HepG2 (cell line): ENCODE data around the gene CHEK2. TPM values are rescaled to one million over a fixed set of nuclear protein-coding genes. Genes with fewer than 3 reads are reported as not detected.

Experiments
- ATAC-seq: fragments of 200-7000 bp; cut with Tn5 transposase; 3 replicates; pipeline ENCODE4 v1.9.1; 2020; ENCODE audit warnings: mild to moderate bottlenecking, moderate library complexity
- BruUV-seq: library from RNA; stranded (reverse); fragments of 400-500 nt; replicated peaks from 2 replicates; lab custom pipeline; 2021; lab: Mats Ljungman, UMichigan
- CTCF ChIA-PET: fragments of 300-600 bp; formaldehyde crosslinking; extraction: SDS; loops from one replicate; lab custom pipeline; 2021; ENCODE audit warnings: low total read pairs, inconsistent platforms, low intra/inter-chr PET ratio; lab: Yijun Ruan, JAX
- POLR2A ChIA-PET: fragments of 350-600 bp; sonication (Branson Sonifier 250); formaldehyde crosslinking; loops from one replicate; lab custom pipeline; 2020; ENCODE audit warnings: antibody characterized with exemption, inconsistent platforms; lab: Yijun Ruan, JAX
- DNase-seq: peaks from one replicate; pipeline ENCODE4 v3.0.0-alpha.2; 2015; ENCODE audit warnings: low spot score
- FAIRE-seq: peaks from 3 replicates; lab custom pipeline; 2011; peaks lifted over from hg19 to GRCh38; lab: Jason Lieb, UNC
- H2AFZ ChIP-seq: one replicate; pipeline ENCODE4 v1.6.1; 2011; ENCODE audit warnings: low read length, inconsistent platforms
- H3K27ac ChIP-seq: fragments of 300-600 bp; 3 replicates; pipeline ENCODE4 v1.8.0; 2011; ENCODE audit warnings: mixed run types, mild to moderate bottlenecking, mixed read lengths, low read length, inconsistent platforms; ENCODE audit not compliant: insufficient read depth; ENCODE audit errors: extremely low read length
- H3K27me3 ChIP-seq, 2 experiments: fragments of 200-600 bp in 1 of 2; 2 replicates in 1 of 2; 3 replicates in 1 of 2; pipeline versions ENCODE4 v1.6.0 to v1.8.0; 2011; ENCODE audit warnings: low read length in 2 of 2, mild to moderate bottlenecking in 2 of 2, moderate library complexity in 2 of 2, inconsistent platforms in 1 of 2; ENCODE audit not compliant: insufficient read depth in 2 of 2, control insufficient read depth in 1 of 2
- H3K36me3 ChIP-seq, 2 experiments: fragments of 200-600 bp in 1 of 2; replicated peaks in 1 of 2; 2 replicates in 1 of 2; 3 replicates in 1 of 2; pipeline versions ENCODE4 v1.5.1 to v1.8.0; 2011; ENCODE audit warnings: low read length in 2 of 2, inconsistent platforms in 1 of 2; ENCODE audit not compliant: insufficient read depth in 2 of 2, control insufficient read depth in 1 of 2
- H3K4me1 ChIP-seq: 2 replicates; pipeline ENCODE4 v1.5.1; 2012; ENCODE audit warnings: low read length, inconsistent platforms; ENCODE audit not compliant: insufficient read depth
- H3K4me2 ChIP-seq: 2 replicates; pipeline ENCODE4 v1.6.0; 2011; ENCODE audit warnings: low read depth, low read length, inconsistent platforms
- H3K4me3 ChIP-seq, 3 experiments: fragments of 200-600 bp in 1 of 3; sonication (generic), shearing (Covaris generic) in 1 of 3; replicated peaks in 1 of 3; 2 replicates each; pipeline ENCODE4 v1.5.1; 2011 to 2016; ENCODE audit warnings: low read length in 3 of 3, inconsistent platforms in 2 of 3, low read depth in 2 of 3, mild to moderate bottlenecking in 2 of 3, control low read depth in 1 of 3, mixed read lengths in 1 of 3; ENCODE audit not compliant: insufficient read depth in 1 of 3
- H3K79me2 ChIP-seq: one replicate; pipeline ENCODE4 v1.6.1; 2011; ENCODE audit warnings: low read length, inconsistent platforms; ENCODE audit not compliant: insufficient read depth
- H3K9ac ChIP-seq: 2 replicates; pipeline ENCODE4 v1.6.0; 2011; ENCODE audit warnings: mild to moderate bottlenecking, low read depth, low read length, inconsistent platforms; ENCODE audit not compliant: insufficient read depth
- H3K9me3 ChIP-seq: 2 replicates; pipeline ENCODE4 v1.5.1; 2012; ENCODE audit warnings: mild to moderate bottlenecking, low read length
- H4K20me1 ChIP-seq: 2 replicates; pipeline ENCODE4 v1.6.0; 2011; ENCODE audit warnings: inconsistent platforms, mild to moderate bottlenecking, low read length, moderate library complexity; ENCODE audit not compliant: insufficient read depth
- AHR ChIP-seq: IDR thresholded peaks from 2 replicates; pipeline ENCODE4 v1.6.1; 2018; ENCODE audit warnings: missing genetic modification reagents, missing compliant biosample characterization
- ARNTL ChIP-seq: sonication (generic); formaldehyde crosslinking; IDR thresholded peaks from 2 replicates; pipeline ENCODE4 v1.4.0; 2020; ENCODE audit warnings: mild to moderate bottlenecking, missing genetic modification reagents
- EP300 ChIP-seq, 3 experiments: sonication (generic) in 1 of 3; formaldehyde crosslinking in 1 of 3; IDR thresholded peaks; 2 replicates each; pipeline versions ENCODE4 v1.5.1 to v1.6.1; 2011 to 2020; ENCODE audit warnings: low read depth in 2 of 3, low read length in 2 of 3, borderline replicate concordance in 1 of 3, improper control_type of control experiment in 1 of 3, mild to moderate bottlenecking in 1 of 3, missing genetic modification reagents in 1 of 3, moderate library complexity in 1 of 3
- FOXC1 ChIP-seq: sonication (generic); formaldehyde crosslinking; IDR thresholded peaks from 2 replicates; pipeline ENCODE4 v1.8.0; 2022; ENCODE audit warnings: mild to moderate bottlenecking, missing genetic modification reagents, borderline replicate concordance
- GABPA ChIP-seq, 2 experiments: IDR thresholded peaks; 2 replicates each; pipeline ENCODE4 v1.6.1; 2011 to 2016; ENCODE audit warnings: low read depth in 2 of 2, low read length in 1 of 2, missing biosample characterization in 1 of 2, missing genetic modification characterization in 1 of 2
- HDAC1 ChIP-seq: sonication (generic); formaldehyde crosslinking; IDR thresholded peaks from 2 replicates; pipeline ENCODE4 v1.5.1; 2020; ENCODE audit warnings: mild to moderate bottlenecking, missing genetic modification reagents
- HMGA1 ChIP-seq: sonication (generic); formaldehyde crosslinking; conservative IDR thresholded peaks from 2 replicates; pipeline ENCODE4 v1.4.0; 2020; ENCODE audit warnings: missing genetic modification reagents
- IKZF5 ChIP-seq: IDR thresholded peaks from 2 replicates; pipeline ENCODE4 v1.6.1; 2018; ENCODE audit warnings: missing genetic modification reagents, mild to moderate bottlenecking, missing compliant biosample characterization
- JARID2 ChIP-seq: sonication (generic); formaldehyde crosslinking; IDR thresholded peaks from 2 replicates; pipeline ENCODE4 v1.8.1; 2023; ENCODE audit warnings: missing genetic modification reagents, inconsistent platforms; ENCODE audit not compliant: insufficient replicate concordance
- KAT8 ChIP-seq: IDR thresholded peaks from 2 replicates; pipeline ENCODE4 v1.6.1; 2016; ENCODE audit warnings: missing genetic modification reagents, missing compliant biosample characterization
- KDM5A ChIP-seq: fragments of 200-600 bp; sonication (generic); IDR thresholded peaks from 2 replicates; pipeline ENCODE4 v1.7.0; 2018; ENCODE audit warnings: antibody characterized with exemption, mild to moderate bottlenecking, low read length, borderline replicate concordance
- MED13 ChIP-seq: sonication (generic); formaldehyde crosslinking; IDR thresholded peaks from 2 replicates; pipeline ENCODE4 v1.5.0; 2020; ENCODE audit warnings: missing genetic modification reagents
- PHF21A ChIP-seq: sonication (generic); formaldehyde crosslinking; IDR thresholded peaks from 2 replicates; pipeline ENCODE4 v1.5.0; 2020; ENCODE audit warnings: mild to moderate bottlenecking, missing genetic modification reagents
- PITX1 ChIP-seq: sonication (generic); formaldehyde crosslinking; IDR thresholded peaks from 2 replicates; pipeline ENCODE4 v1.5.1; 2020; ENCODE audit warnings: mild to moderate bottlenecking, missing genetic modification reagents
- POGK ChIP-seq: sonication (generic); formaldehyde crosslinking; conservative IDR thresholded peaks from 2 replicates; pipeline ENCODE4 v1.8.0; 2022; ENCODE audit warnings: mild to moderate bottlenecking, moderate library complexity, missing genetic modification reagents
- ZNF678 ChIP-seq: sonication (generic); formaldehyde crosslinking; IDR thresholded peaks from 2 replicates; pipeline ENCODE4 v1.4.0; 2020; ENCODE audit warnings: mild to moderate bottlenecking, missing genetic modification reagents
- ZNF841 ChIP-seq: sonication (generic); formaldehyde crosslinking; IDR thresholded peaks from 2 replicates; pipeline ENCODE4 v1.8.1; 2023; ENCODE audit warnings: missing genetic modification reagents, borderline replicate concordance
- WGBS: methylation state at CpG from one replicate; pipeline ENCODE4 v1.1.6; 2017; ENCODE audit warnings: low lambda C conversion rate; 5-methylcytosine and 5-hydroxymethylcytosine counted together
- in situ Hi-C: cut with HindIII; loops from 2 replicates; pipeline ENCODE4 v1.10.0; 2017; ENCODE audit warnings: low pct_unique_long_range_greater_than_20kb; ENCODE audit not compliant: extremely low pct_ligation_motif_present
- intact Hi-C: fragments of 100-400 bp; cut with micrococcal nuclease; formaldehyde crosslinking; loops from one replicate; pipeline ENCODE4 v1.10.0; 2022; ENCODE audit not compliant: unreplicated experiment
- polyA plus RNA-seq, 8 experiments: library from polyadenylated mRNA; depleted of rRNA in 3 of 8; stranded (reverse) in 7 of 8; unstranded in 1 of 8; fragments of >200 nt; fragmentation: Illumina TruSeq in 4 of 8; extraction: Trizol in 4 of 8; gene quantifications; 2 replicates each; pipeline versions ENCODE4 v1.2.1 to v1.2.3, GENCODE V29; 2011 to 2016; ENCODE audit warnings: low read depth in 4 of 8, missing spikeins in 1 of 8, mixed read lengths in 1 of 8; ENCODE audit not compliant: insufficient read depth in 1 of 8
- total RNA-seq, 5 experiments: library from RNA; depleted of rRNA; stranded (reverse); fragments of >200 nt; fragmentation: Illumina TruSeq; extraction: Trizol; gene quantifications; 2 replicates each; pipeline ENCODE4 v1.2.3, GENCODE V29; 2016; ENCODE audit warnings: low read depth in 1 of 5
- TF ChIP-seq, protein P1 (sequence below): sonication (generic); formaldehyde crosslinking; IDR thresholded peaks from 2 replicates; pipeline ENCODE4 v1.5.1; 2020; ENCODE audit warnings: missing genetic modification reagents, mild to moderate bottlenecking, borderline replicate concordance

CHEK2 gene
- total and polyA plus RNA-seq, 2 of the 13 experiments (the other 11 are each of a cell fraction or from before 2014, with no cell fraction given), result 27.0 to 40.5 TPM

- Histone ChIP-seq H3K9ac (peak within 1 kb of the TSS; percentile 96), H2AFZ (peak within 1 kb of the TSS; percentile 70), H3K79me2 (peaks cover 43% of the 10 kb centered on the region), H4K20me1 (no peaks in the 10 kb centered on the region), H3K4me1 (peaks cover 82% of the 10 kb centered on the region), H3K9me3 (no peaks in the 10 kb centered on the region), H3K27ac (peak within 1 kb of the TSS; percentile 91), H3K4me2 (peak within 1 kb of the TSS; percentile 82), H3K4me3 (peak within 1 kb of the TSS; percentile 71 to 87 (median 82)), H3K27me3 (no peaks in the 10 kb centered on the region; a peak in 1 of 5 replicates), H3K36me3 (peaks cover 0 to 16% of the 10 kb centered on the region in 2 experiments; a peak in 2 of 5 replicates)
- ATAC-seq, result peak; percentile 92
- intact Hi-C loops, result loop anchor here (1.0 kb wide), 1 partner anchor 26 kb away; no protein-coding TSS in a partner anchor
- peak; percentile 39 for FAIRE-seq
- ChIA-PET POLR2A (interaction anchor here (0.6 to 4.5 kb wide), 16 partner anchors 8 to 93 kb away, joined by 3 to 59 read pairs (median 4); partner anchors contain the start of genes CHEK2, HSCB, TTC28 and XBP1), CTCF (no interaction called here)
- in situ Hi-C loops, result no loop called here
- peak; percentile 90 for DNase-seq
- BruUV-seq, result no TSS peak
- WGBS, result 0% methylated on average over 4 of the region's 92 CpGs
- TF ChIP-seq HMGA1 (CRISPR knock-in tag) (no peak), ZNF678 (CRISPR knock-in tag) (peak; percentile 96), EP300 (IDR thresholded peaks at IDR 0.05; ENCODE audit: low read depth in 2 of 2, low read length in 2 of 2) (peak in 1 of 2 experiments; percentile 72; a peak in 1 of 4 replicates), EP300 (CRISPR knock-in tag; IDR thresholded peaks at IDR 0.05; ENCODE audit: borderline replicate concordance) (peak; percentile 23; the same call in 1 of the 2 replicates), KDM5A (peak; percentile 60; the same call in 1 of the 2 replicates), ZNF841 (CRISPR knock-in tag) (no peak; the same call in 1 of the 2 replicates), KAT8 (peak; percentile 88; the same call in 1 of the 2 replicates), POGK (CRISPR knock-in tag) (peak; percentile 71), AHR (CRISPR knock-in tag) (peak; percentile 79; the same call in 1 of the 2 replicates), MED13 (CRISPR knock-in tag) (peak; percentile 42; the same call in 1 of the 2 replicates), HDAC1 (CRISPR knock-in tag) (peak; percentile 75; the same call in 1 of the 2 replicates), PITX1 (CRISPR knock-in tag) (peak; percentile 66; the same call in 1 of the 2 replicates), JARID2 (CRISPR knock-in tag) (peak; percentile 53), FOXC1 (CRISPR knock-in tag) (peak; percentile 92), ARNTL (peak; percentile 55; the same call in 1 of the 2 replicates), PHF21A (peak; percentile 26), IKZF5 (0 out of 2 replicates have a peak, but pooled peaks have one; percentile 69), GABPA (IDR thresholded peaks at IDR 0.05; ENCODE audit: low read depth, low read length) (peak; percentile 31; the same call in 1 of the 2 replicates), GABPA (CRISPR knock-in tag; IDR thresholded peaks at IDR 0.05; ENCODE audit: low read depth) (peak; percentile 80; the same call in 1 of the 2 replicates)
- TF ChIP-seq, protein P1, sequence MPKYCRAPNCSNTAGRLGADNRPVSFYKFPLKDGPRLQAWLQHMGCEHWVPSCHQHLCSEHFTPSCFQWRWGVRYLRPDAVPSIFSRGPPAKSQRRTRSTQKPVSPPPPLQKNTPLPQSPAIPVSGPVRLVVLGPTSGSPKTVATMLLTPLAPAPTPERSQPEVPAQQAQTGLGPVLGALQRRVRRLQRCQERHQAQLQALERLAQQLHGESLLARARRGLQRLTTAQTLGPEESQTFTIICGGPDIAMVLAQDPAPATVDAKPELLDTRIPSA (CRISPR knock-in tag), result 0 out of 2 replicates have a peak, but pooled peaks have one; percentile 12
Measured at GRCh38 chr22:28772633-28773460, 31.2 kb upstream of the CHEK2 start, which contains the start of gene CCDC117. Gene CCDC117 (plus strand): TSS chr22:28772695. CDS start chr22:28772850, 155 bp downstream.
